Skeletal muscle satellite cell (primary cell): ENCODE data around the gene ARSB. TPM values are rescaled to one million over a fixed set of nuclear protein-coding genes. Genes with fewer than 3 reads are reported as not detected.

Experiments
- H3K27me3 ChIP-seq: 2 replicates; pipeline ENCODE4 v1.7.0; 2013; ENCODE audit warnings: low read length; ENCODE audit not compliant: control insufficient read depth, insufficient read depth
- H3K36me3 ChIP-seq: 2 replicates; pipeline ENCODE4 v1.7.0; 2013; ENCODE audit warnings: mild to moderate bottlenecking, control low read depth, low read length; ENCODE audit not compliant: insufficient read depth
- H3K4me1 ChIP-seq: 2 replicates; pipeline ENCODE4 v1.7.0; 2013; ENCODE audit warnings: low read length; ENCODE audit not compliant: control insufficient read depth, insufficient read depth
- H3K4me2 ChIP-seq: 2 replicates; pipeline ENCODE4 v1.7.0; 2013; ENCODE audit warnings: mild to moderate bottlenecking, low read length
- H3K4me3 ChIP-seq: 2 replicates; pipeline ENCODE4 v1.7.0; 2013; ENCODE audit warnings: low read length
- H3K9ac ChIP-seq: 2 replicates; pipeline ENCODE4 v1.7.0; 2013; ENCODE audit warnings: mild to moderate bottlenecking, low read depth, low read length, moderate library complexity
- H3K9me3 ChIP-seq: replicated peaks from 2 replicates; pipeline ENCODE4 v1.7.0; 2013; ENCODE audit warnings: mild to moderate bottlenecking, control low read depth, low read length
- total RNA-seq: library from RNA; depleted of rRNA; stranded (reverse); fragments of >200 nt; gene quantifications from 2 replicates; pipeline ENCODE4 v1.2.3, GENCODE V29; 2012; rRNA removed

ARSB gene
- total RNA-seq: 15.0 and 19.2 TPM in 2 replicates

DNA sequence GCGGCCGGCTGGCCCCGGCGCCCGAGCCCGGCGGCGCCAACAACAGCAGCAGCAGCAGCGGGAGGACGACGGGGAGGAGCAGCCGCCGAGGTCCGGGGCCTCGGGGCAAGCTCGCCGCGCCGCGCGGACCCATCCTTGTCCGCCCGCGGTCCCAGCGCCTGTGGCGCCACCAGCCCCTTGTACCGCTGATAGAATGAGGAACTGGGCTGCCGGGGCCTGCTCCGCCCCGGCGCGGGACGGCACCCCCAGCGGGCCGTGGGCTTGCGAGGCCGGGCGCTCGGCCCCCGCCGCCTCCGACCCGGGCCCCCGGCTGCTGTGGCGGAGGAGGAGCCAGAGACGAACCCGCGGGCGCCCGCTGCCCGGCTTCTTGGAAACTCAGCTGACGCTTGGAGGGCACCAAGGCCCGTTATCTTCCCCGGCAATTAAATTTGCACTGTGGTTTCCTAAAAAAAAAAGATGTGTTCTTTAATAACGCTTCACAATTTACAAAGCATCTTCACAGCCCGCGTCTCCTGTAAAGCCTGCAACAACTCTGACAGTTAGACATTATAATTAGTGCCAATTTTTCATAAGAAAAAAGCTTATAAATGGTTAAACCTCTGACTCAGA lies at the start of gene ARSB:
ARSB (minus strand) TSS at position 195 of the 609 bp plus-strand sequence; CDS start at position 133, 62 bp downstream.
- Histone ChIP-seq H3K4me1 (peaks cover 30% of the 10 kb centered on the region), H3K9ac (peak within 1 kb of the TSS; percentile 92), H3K4me2 (peak within 1 kb of the TSS; percentile 86), H3K4me3 (peak within 1 kb of the TSS; percentile 92), H3K27me3 (no peaks in the 10 kb centered on the region), H3K9me3 (no peaks in the 10 kb centered on the region), H3K36me3 (no peaks in the 10 kb centered on the region)

DNA sequence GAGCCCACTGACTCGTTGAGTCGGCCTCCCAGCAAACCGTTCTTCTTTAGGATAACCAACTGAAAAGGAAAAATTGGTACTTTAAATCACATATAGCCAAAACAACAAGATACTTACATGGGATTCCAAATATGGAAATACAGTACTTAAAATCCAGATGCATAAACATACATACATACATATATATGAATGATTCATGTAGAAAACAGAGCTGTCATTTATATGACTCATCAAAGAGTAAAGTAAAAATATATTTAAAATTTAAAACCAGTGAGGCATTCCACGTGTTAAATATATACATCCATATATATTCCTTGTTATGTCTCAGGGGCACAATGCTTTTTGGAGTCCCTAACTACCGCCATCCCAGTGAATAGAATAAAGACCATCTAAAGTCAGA lies 47.7 kb upstream of the ARSB start:
- H3K4me1 ChIP-seq: no peaks in the 10 kb centered on the region
- no peaks in the 10 kb centered on the region for H3K9me3 ChIP-seq
- no peak overlapping the region for H3K9ac ChIP-seq
- no peaks in the 10 kb centered on the region for H3K36me3 ChIP-seq
- no peak overlapping the region for H3K4me3 ChIP-seq
- no peak overlapping the region for H3K4me2 ChIP-seq
- no peaks in the 10 kb centered on the region for H3K27me3 ChIP-seq

DNA sequence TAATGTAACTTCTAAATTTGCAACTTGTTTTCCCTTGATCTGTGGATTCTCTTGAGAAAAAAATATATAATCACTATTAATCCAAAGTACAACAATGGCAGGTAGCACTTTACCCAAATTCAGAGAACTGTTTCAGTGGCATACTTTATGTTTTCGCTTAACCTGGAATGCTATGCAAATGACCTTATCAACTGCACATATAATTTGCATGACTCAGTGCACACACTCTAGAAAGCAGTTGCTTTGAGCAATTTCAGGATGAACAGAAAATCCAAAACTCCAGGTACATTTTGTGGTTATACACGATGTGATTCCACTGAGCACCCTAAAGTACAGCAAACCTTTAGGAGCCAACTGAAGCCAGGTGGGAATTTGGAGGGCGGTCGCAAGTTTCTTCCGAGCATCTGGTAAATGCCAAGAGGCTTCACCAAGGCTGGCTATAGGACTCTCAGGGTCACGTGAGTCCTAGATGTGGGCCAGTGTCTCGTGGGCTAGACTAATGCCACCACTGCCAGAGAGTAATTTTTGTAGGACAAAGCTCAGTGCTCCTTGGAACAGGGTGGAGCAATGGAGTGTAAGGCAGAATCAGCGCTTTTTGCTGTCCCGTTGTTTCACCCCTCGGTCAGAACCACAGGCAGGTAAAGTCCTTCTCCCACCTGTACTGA lies 47.1 kb upstream of the ARSB start:
- no peak overlapping the region for H3K4me2 ChIP-seq

GRCh38 chr5:79031485-79031867 lies 46.4 kb upstream of the ARSB start:
- Histone ChIP-seq H3K27me3 (peaks cover 2% of the 10 kb centered on the region), H3K4me1 (no peaks in the 10 kb centered on the region), H3K9me3 (no peaks in the 10 kb centered on the region), H3K4me3 (no peak overlapping the region), H3K9ac (no peak overlapping the region), H3K36me3 (no peaks in the 10 kb centered on the region), H3K4me2 (no peak overlapping the region)

More for the DNA sequence above, 47.1 kb upstream of the ARSB start:
- H3K27me3 ChIP-seq: no peaks in the 10 kb centered on the region
- no peaks in the 10 kb centered on the region for H3K4me1 ChIP-seq
- H3K36me3 ChIP-seq: no peaks in the 10 kb centered on the region
- H3K9ac ChIP-seq: no peak overlapping the region
- no peak overlapping the region for H3K4me3 ChIP-seq
- H3K9me3 ChIP-seq: no peaks in the 10 kb centered on the region

- H3K9ac ChIP-seq: no peak overlapping the region
- H3K4me2 ChIP-seq: no peak overlapping the region
- peaks cover 4% of the 10 kb centered on the region for H3K27me3 ChIP-seq
- H3K9me3 ChIP-seq: no peaks in the 10 kb centered on the region
- H3K4me3 ChIP-seq: no peak overlapping the region
- no peaks in the 10 kb centered on the region for H3K36me3 ChIP-seq
- no peaks in the 10 kb centered on the region for H3K4me1 ChIP-seq
These were observed 45.8 kb upstream of the ARSB start for GRCh38 chr5:79030663-79031484.

GRCh38 chr5:79025054-79025472 lies 40.0 kb upstream of the ARSB start:
- peak overlapping the region; percentile 96 for H3K4me2 ChIP-seq
- H3K4me1 ChIP-seq: peaks cover 15% of the 10 kb centered on the region
- H3K36me3 ChIP-seq: no peaks in the 10 kb centered on the region
- H3K9ac ChIP-seq: peak overlapping the region; percentile 67
- peaks cover 4% of the 10 kb centered on the region for H3K27me3 ChIP-seq
- no peaks in the 10 kb centered on the region for H3K9me3 ChIP-seq
- H3K4me3 ChIP-seq: peak overlapping the region; percentile 74

DNA sequence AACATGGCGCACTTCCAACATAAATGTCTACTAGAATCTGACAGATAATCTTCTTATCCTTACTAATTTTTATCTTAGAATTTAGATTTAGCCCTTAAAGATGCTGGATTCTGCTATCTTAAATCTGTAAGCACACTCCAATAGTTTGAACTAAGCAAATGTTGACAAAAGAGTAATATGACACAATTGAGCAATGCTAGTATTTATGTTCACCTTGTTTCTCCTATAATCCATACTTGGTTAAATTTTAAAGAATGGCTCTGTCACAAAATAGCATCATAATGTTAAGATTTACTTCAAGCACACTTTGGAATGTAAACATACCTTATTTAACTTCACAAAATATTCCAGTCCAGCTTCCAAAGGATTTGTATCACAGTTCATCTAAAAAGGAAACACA lies 38.8 kb upstream of the ARSB start:
- no peaks in the 10 kb centered on the region for H3K9me3 ChIP-seq
- H3K4me3 ChIP-seq: no peak overlapping the region
- H3K9ac ChIP-seq: no peak overlapping the region
- H3K36me3 ChIP-seq: no peaks in the 10 kb centered on the region
- peaks cover 4% of the 10 kb centered on the region for H3K27me3 ChIP-seq
- H3K4me2 ChIP-seq: no peak overlapping the region
- peaks cover 15% of the 10 kb centered on the region for H3K4me1 ChIP-seq

GRCh38 chr5:79023348-79023747 lies 38.2 kb upstream of the ARSB start:
- no peak overlapping the region for H3K4me2 ChIP-seq
- no peak overlapping the region for H3K9ac ChIP-seq
- no peaks in the 10 kb centered on the region for H3K36me3 ChIP-seq
- H3K9me3 ChIP-seq: no peaks in the 10 kb centered on the region
- H3K4me1 ChIP-seq: peaks cover 15% of the 10 kb centered on the region
- no peak overlapping the region for H3K4me3 ChIP-seq
- H3K27me3 ChIP-seq: peaks cover 4% of the 10 kb centered on the region

DNA sequence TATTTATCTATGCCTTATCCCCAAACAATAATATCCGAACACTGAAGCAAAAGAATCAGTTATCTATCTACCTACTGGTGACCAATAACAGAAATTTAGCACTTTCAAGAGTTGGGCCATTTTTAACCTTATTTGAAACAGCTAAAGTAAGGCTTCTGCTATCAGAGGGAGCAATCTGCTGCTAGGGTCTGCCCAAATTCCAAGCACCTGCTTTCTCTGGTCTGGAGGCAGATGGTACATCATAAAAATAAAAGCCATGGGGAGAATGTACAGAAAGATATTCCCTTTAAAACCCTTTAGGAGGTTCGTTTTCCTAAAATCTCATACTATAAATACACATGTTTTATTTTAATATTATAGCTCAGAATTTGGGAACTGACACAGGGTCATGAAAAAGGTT lies 37.7 kb upstream of the ARSB start:
- H3K9ac ChIP-seq: no peak overlapping the region
- H3K4me3 ChIP-seq: no peak overlapping the region
- peaks cover 4% of the 10 kb centered on the region for H3K27me3 ChIP-seq
- H3K4me1 ChIP-seq: peaks cover 15% of the 10 kb centered on the region
- no peaks in the 10 kb centered on the region for H3K36me3 ChIP-seq
- no peaks in the 10 kb centered on the region for H3K9me3 ChIP-seq
- no peak overlapping the region for H3K4me2 ChIP-seq

DNA sequence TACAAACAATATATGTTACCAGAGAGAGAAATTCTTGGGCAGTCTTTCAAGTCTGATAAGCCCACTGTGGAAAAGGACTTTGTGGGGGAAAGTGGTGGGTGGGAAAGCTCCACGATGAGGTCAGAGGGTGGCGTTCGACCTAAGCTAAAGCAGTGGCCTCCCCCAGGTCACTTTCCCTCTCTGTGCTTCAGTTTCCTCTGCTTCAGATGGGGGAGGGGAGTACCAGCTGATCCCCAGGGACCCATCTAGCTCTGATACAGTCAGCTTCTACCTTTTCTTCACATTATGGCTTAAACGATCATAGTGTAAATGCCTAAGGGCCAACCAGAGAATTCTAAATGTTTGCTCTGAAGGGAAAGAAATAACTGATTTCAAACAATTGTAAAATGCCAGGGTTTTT lies 36.6 kb upstream of the ARSB start:
- peaks cover 4% of the 10 kb centered on the region for H3K27me3 ChIP-seq
- no peaks in the 10 kb centered on the region for H3K9me3 ChIP-seq
- no peak overlapping the region for H3K4me3 ChIP-seq
- peaks cover 15% of the 10 kb centered on the region for H3K4me1 ChIP-seq
- no peak overlapping the region for H3K9ac ChIP-seq
- no peak overlapping the region for H3K4me2 ChIP-seq
- no peaks in the 10 kb centered on the region for H3K36me3 ChIP-seq

- Histone ChIP-seq H3K4me3 (peak overlapping the region; percentile 55), H3K4me1 (peaks cover 15% of the 10 kb centered on the region), H3K36me3 (no peaks in the 10 kb centered on the region), H3K4me2 (peak overlapping the region; percentile 61), H3K9me3 (no peaks in the 10 kb centered on the region), H3K9ac (peak overlapping the region; percentile 59), H3K27me3 (no peaks in the 10 kb centered on the region)
These were observed 35.9 kb upstream of the ARSB start for GRCh38 chr5:79020861-79021561.
